ENCODE results near the gene SHANK2.

DNA sequence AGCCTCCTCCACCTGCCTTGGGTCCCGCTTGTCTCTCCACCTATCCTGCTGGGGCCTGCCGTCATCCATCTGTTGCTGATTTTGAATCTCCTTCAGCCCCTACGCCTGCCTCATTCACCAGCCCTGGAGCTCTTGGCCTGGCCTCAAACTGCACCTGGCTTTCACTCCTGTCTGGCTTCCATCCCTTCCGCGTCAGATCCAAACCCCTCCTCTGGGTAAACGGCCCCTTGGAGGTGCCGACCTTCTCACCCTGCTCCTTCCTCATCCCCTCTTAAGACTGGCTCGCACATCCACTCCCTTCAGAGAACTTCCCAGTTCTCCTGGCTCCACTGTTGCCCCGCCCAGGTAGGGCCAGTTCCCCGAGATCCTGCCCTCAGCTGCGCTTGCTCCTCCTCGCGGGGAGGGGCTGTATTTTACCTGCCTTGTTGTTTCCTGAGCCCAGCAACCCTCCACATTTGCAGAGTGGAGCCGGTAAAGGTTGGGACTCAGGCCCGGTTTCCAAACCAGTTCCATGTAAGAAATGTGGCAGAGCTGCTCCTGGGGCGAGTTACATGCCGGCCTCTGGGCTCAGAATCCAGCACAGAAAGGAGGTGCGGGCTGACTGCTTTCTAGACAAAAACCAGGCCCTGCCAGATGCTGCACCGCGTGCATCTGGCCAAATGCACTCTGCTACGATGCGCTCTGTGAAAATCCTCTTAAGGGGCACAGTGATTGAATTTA is 13.9 kb upstream of the SHANK2 start:
- TF ChIP-seq CTCF (conservative IDR thresholded peaks at IDR 0.05; ENCODE audit: low read length) (no peak), EZH2phosphoT487 (IDR thresholded peaks at IDR 0.05; ENCODE audit: borderline replicate concordance, low read depth, low read length) (no peak)

Data from OCI-LY7 (cell line).